Right lobe of liver (tissue), 6 donors: Measurements from ENCODE around the gene LMLN. TPM values are rescaled to one million over a fixed set of nuclear protein-coding genes. Genes with fewer than 3 reads are reported as not detected.
"Not testable (repeated sequence)": the region's sequence is repeated elsewhere in the genome, so short reads cannot be mapped to it uniquely, and the experiment has no call there.

Experiments used
- ATAC-seq, 4 donors: fragments of 200-7000 bp; cut with Tn5 transposase; one replicate each; pipeline ENCODE4 v1.9.1; 2020; ENCODE audit warnings: mild to moderate bottlenecking in 4 of 4, moderate library complexity in 4 of 4
- DNase-seq, 3 donors: peaks; one replicate each; pipeline ENCODE4 v3.0.0-alpha.2; 2020
- H3K27ac ChIP-seq, 3 donors: fragments of 200-600 bp; one replicate each; pipeline ENCODE4 v1.8.0; 2022
- H3K27me3 ChIP-seq, 2 donors: fragments of 200-600 bp; one replicate each; pipeline ENCODE4 v1.8.0; 2022
- H3K36me3 ChIP-seq, 4 donors: fragments of 200-600 bp; sonication (generic) in 1 of 4; one replicate each; pipeline versions ENCODE4 v1.5.1 to v1.8.0; 2017 to 2022; ENCODE audit warnings: control low read depth in 1 of 4
- H3K4me1 ChIP-seq, 4 donors: fragments of 200-600 bp; sonication (generic) in 1 of 4; one replicate each; pipeline versions ENCODE4 v1.5.1 to v1.8.0; 2017 to 2022; ENCODE audit warnings: control low read depth in 1 of 4
- H3K4me3 ChIP-seq, 3 donors: fragments of 200-600 bp; one replicate each; pipeline ENCODE4 v1.8.0; 2022
- H3K9me3 ChIP-seq, 4 donors: fragments of 200-600 bp; sonication (generic) in 1 of 4; one replicate each; pipeline versions ENCODE4 v1.5.1 to v1.8.0; 2017 to 2022; ENCODE audit warnings: control low read depth in 1 of 4
- POLR2A ChIP-seq: fragments of 450-650 bp; IDR thresholded peaks from one replicate; pipeline ENCODE4 v1.6.1; 2017; ENCODE audit warnings: antibody characterized with exemption, mild to moderate bottlenecking
- WGBS: methylation state at CpG from one replicate; pipeline ENCODE4 v1.1.6; 2018; ENCODE audit warnings: low coverage, low lambda C conversion rate; ENCODE audit not compliant: insufficient coverage; ENCODE audit errors: missing lambda C conversion rate; 5-methylcytosine and 5-hydroxymethylcytosine counted together
- intact Hi-C, 2 donors: fragments of 100-400 bp; cut with DNase I; formaldehyde crosslinking; loops; one replicate each; pipeline versions ENCODE4 v1.11.2 to v1.14.1; 2022
- total RNA-seq, 6 experiments: library from RNA; depleted of rRNA in 2 of 6; stranded (reverse); fragments of >200 nt in 2 of 6; fragmentation: NEBNext Ultra II Directional in 3 of 6; extraction: Animal tissue kit (Norgen Biotek cat#: 25700) in 3 of 6; gene quantifications; one replicate each; pipeline versions ENCODE4 v1.1.0 to v1.2.4, GENCODE V29; 2016 to 2023
- TF ChIP-seq, protein P1 (sequence below), 4 donors: fragments of 200-600 bp in 3 of 4; fragments of 450-650 bp in 1 of 4; IDR thresholded peaks; one replicate each; pipeline versions ENCODE4 v1.5.1 to v1.8.0; 2016 to 2022; ENCODE audit warnings: antibody characterized with exemption in 4 of 4, mild to moderate bottlenecking in 2 of 4
- donor health status: DM: no; HTN: yes; CAD: no.
- donor health status: DM: no; HTN: no; CAD: no.
- donor health status: DM: no; HTN: no; CAD: no.
- donor health status: DM: no; HTN: yes; CAD: no.
- donor health status: DM: no; HTN: yes; CAD: no.

LMLN gene
- total RNA-seq, 6 experiments from 2014 or later = 1.5 to 3.2 (median 2.4) TPM

DNA sequence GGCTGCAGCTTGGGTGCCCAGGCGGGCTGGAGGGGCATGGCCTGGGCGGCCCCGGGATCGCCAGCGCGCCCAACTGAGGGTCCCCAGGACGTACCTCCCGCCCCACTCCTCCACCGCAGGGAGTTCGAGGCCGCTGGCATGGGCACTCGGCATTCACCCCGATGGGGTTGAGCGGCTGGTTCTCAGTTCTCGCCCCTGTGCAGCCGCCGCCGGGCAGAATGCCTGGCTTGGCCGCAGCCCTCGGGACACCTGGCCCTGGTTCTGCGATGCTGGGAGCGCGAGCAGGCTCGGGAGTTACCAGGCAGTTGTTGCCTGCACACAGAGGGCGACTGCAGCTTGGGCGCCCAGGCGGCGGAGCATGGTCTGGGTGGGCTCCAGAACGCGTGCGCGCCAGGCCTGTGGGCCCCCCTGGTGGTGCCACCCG lies 121.4 kb downstream of the LMLN start:
- DNase-seq = peak; percentile 20 to 61 (median 47)
- Histone ChIP-seq H3K36me3 (no peaks in the 10 kb centered on the region), H3K9me3 (no peaks in the 10 kb centered on the region), H3K4me3 (peak overlapping the region in 2 of 3 donors; percentile 32 to 51), H3K4me1 (peaks cover 0 to 13% (median 5%) of the 10 kb centered on the region in 4 donors), H3K27ac (no peak overlapping the region), H3K27me3 (peaks cover 17 to 41% of the 10 kb centered on the region in 2 donors)
- intact Hi-C loops = no loop called here
- ATAC-seq = peak in 1 of 4 donors; percentile 2
- no peak for TF ChIP-seq POLR2A
- TF ChIP-seq, protein P1, sequence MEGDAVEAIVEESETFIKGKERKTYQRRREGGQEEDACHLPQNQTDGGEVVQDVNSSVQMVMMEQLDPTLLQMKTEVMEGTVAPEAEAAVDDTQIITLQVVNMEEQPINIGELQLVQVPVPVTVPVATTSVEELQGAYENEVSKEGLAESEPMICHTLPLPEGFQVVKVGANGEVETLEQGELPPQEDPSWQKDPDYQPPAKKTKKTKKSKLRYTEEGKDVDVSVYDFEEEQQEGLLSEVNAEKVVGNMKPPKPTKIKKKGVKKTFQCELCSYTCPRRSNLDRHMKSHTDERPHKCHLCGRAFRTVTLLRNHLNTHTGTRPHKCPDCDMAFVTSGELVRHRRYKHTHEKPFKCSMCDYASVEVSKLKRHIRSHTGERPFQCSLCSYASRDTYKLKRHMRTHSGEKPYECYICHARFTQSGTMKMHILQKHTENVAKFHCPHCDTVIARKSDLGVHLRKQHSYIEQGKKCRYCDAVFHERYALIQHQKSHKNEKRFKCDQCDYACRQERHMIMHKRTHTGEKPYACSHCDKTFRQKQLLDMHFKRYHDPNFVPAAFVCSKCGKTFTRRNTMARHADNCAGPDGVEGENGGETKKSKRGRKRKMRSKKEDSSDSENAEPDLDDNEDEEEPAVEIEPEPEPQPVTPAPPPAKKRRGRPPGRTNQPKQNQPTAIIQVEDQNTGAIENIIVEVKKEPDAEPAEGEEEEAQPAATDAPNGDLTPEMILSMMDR (IDR thresholded peaks at IDR 0.05) = no peak
- 24% methylated on average over 9 of the region's 33 CpGs for WGBS

DNA sequence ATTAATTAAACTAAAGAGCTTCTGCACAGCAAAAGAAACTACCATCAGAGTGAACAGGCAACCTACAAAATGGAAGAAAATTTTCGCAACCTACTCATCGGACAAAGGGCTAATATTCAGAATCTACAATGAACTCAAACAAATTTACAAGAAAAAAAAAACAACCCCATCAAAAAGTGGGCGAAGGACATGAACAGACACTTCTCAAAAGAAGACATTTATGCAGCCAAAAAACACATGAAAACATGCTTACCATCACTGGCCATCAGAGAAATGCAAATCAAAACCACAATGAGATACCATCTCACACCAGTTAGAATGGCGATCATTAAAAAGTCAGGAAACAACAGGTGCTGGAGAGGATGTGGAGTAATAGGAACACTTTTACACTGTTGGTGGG lies 122.2 kb downstream of the LMLN start:
- H3K4me3 ChIP-seq, ATAC-seq, H3K9me3 ChIP-seq, H3K27ac ChIP-seq, H3K36me3 ChIP-seq, intact Hi-C loops, DNase-seq: not testable (repeated sequence)
- peaks cover 13 to 41% of the 10 kb centered on the region in 2 donors for H3K27me3 ChIP-seq
- no CpG with 5 or more reads among the region's 4 CpGs for WGBS
- peaks cover 0 to 13% (median 5%) of the 10 kb centered on the region in 4 donors for H3K4me1 ChIP-seq

DNA sequence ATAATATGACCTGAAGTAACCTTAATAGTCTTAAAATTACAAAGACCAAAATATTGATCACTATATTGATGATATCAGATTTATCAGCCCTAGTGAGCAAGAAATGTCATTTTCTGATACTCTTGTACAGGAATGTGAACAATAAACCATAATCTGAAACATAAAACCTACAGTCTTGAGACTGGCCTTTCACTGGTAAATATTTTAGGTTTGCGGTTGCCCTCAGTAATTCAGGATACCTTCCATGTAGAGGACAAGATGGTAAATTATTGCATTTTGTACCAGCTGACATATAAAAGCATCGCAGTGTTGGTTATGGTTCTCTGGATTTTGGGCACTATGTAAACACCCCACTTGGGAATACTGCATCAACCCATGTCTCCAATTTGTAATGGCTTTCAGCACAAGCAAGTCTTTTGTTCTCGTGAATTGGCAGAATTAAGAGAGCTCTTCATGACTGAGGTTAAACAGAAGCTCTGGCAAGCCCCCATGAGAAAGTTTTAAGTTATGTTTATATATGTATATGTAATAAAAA lies 128.5 kb downstream of the LMLN start:
- 52% methylated on average over 2 of the region's 3 CpGs for WGBS
- TF ChIP-seq POLR2A = no peak
- TF ChIP-seq, protein P1 (IDR thresholded peaks at IDR 0.05) = no peak
- intact Hi-C loops = no loop called here
- Histone ChIP-seq H3K27me3 (peaks cover 0 to 30% of the 10 kb centered on the region in 2 donors), H3K9me3 (no peaks in the 10 kb centered on the region), H3K27ac (no peak overlapping the region), H3K4me1 (no peaks in the 10 kb centered on the region), H3K36me3 (no peaks in the 10 kb centered on the region), H3K4me3 (no peak overlapping the region)
- ATAC-seq = no peak
- no peak for DNase-seq

DNA sequence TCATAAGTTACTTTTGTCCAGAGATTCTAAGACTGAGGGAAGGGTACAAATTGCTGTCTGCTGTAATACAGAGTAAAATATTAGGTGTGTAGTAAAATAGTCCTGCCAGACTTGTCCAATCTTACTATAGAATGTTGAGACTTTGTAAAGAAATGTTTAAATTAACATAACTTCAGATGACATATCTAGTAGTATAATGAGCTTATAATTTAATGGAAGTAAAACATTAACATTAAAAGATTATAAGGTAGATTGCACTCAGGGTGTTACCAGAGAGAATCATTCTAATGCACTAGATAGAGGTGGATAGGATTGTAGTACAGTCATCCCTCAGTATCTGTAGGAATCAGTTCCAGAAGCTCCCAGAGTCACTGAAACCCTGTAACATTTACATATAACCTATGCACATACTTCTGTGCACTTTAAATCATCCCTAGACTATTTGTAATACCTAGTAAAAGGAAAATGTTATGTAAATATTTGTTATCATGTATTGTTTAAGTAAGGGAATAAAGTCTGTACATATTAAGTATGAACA lies 130.8 kb downstream of the LMLN start:
- Histone ChIP-seq H3K36me3 (no peaks in the 10 kb centered on the region), H3K4me1 (no peaks in the 10 kb centered on the region), H3K9me3 (no peaks in the 10 kb centered on the region), H3K27me3 (peaks cover 0 to 12% of the 10 kb centered on the region in 2 donors), H3K27ac (no peak overlapping the region), H3K4me3 (no peak overlapping the region)
- intact Hi-C loops = no loop called here
- ATAC-seq (no peak), DNase-seq (no peak)
- no peak for TF ChIP-seq POLR2A
- TF ChIP-seq, protein P1 (IDR thresholded peaks at IDR 0.05) = no peak

DNA sequence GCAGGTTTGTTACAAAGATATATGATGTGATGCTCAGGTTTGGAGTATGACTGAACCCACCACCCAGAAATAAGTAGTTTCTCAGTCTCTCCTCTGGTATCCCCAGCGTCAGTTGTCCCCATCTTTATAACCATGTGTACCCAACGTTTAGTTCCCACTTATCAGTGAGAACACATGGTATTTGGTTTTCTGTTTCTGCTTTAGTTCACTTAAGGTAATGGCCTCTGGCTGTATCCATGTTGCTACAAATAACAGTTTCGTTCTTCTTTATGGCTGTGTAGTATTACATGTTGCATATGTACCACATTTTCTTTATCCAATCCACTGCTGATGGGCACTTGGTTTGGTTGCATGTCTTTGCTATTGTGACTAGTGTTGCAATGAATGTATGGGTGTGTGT lies 132.3 kb downstream of the LMLN start:
- WGBS = 39% methylated on average over 3 of the region's 3 CpGs
- no peak for ATAC-seq
- intact Hi-C loops = no loop called here
- Histone ChIP-seq H3K4me1 (no peaks in the 10 kb centered on the region), H3K27me3 (peaks cover 0 to 12% of the 10 kb centered on the region in 2 donors), H3K27ac (no peak overlapping the region), H3K4me3 (no peak overlapping the region), H3K36me3 (no peaks in the 10 kb centered on the region), H3K9me3 (no peaks in the 10 kb centered on the region)
- DNase-seq = no peak
- TF ChIP-seq POLR2A = no peak
- TF ChIP-seq, protein P1 (IDR thresholded peaks at IDR 0.05) = no peak
